LNCAP (cell line): Measurements from ENCODE around the gene SPA17.

Experiments used
- CTCF ChIP-seq: fragments of 450-650 bp; IDR thresholded peaks from 2 replicates; pipeline ENCODE4 v1.5.1; 2017; ENCODE audit warnings: mild to moderate bottlenecking

SPA17 gene

DNA sequence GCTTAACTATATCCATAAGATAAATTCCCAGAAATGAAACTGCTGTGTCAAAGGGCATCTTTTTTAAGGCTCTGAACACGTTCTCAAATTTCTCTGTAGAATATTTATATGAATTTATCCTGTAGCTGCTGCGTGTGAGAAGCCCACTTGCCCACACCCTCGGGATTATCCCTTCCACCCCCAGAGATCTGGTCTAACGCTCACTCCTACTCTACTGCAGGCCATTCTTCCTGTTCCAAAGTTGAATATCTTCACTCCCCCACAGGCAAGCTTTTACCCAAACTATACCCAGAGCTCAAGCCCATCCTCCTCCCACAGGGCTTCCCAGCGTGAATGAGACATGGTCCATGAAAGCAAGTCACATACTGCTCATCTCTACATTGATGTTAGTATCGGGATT, 25.1 kb upstream of the SPA17 start:
- no peak for TF ChIP-seq CTCF

DNA sequence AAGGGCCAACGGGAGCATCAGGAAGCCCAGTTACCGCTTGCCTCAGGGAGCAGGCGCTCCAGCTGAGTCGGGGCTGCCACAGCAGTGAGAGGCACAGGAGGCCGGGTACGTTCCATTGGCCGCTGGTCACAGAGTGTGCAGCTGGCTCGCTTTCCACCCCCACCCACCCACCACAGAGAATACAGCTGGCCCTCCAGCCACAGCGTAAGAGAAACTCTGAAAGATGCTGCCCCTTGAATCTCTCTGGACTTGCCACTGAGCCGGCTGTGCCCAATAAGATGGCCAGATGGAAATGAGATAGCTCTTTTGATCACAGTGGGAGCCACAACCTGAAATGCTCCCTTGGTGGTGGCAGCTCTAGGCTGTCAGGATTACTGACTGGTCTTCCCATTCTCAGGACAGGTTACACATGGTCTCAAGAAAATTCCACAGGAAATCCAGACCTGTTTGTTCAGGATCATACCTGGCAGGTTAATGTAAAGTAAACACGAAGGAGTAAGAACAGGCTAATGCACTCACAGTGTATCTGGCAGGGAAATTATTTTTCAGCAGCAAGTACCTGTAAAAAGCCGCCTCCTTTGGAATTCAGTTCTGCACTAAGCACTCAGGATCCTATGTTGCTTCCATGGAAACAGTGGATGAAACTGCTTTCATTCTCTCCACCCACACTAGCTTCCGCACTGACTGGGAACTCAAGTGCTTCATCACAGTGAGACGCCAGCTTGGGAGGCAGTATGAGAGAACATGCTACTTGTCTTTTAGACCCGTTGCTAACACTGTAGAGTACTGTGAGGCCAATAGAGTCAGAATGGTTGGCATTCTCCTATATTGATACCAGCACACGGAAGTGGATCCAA, 16.7 kb upstream of the SPA17 start:
- TF ChIP-seq CTCF, result no peak

- no peak for TF ChIP-seq CTCF
Observed at GRCh38 chr11:124657904-124658303, 15.8 kb upstream of the SPA17 start.

DNA sequence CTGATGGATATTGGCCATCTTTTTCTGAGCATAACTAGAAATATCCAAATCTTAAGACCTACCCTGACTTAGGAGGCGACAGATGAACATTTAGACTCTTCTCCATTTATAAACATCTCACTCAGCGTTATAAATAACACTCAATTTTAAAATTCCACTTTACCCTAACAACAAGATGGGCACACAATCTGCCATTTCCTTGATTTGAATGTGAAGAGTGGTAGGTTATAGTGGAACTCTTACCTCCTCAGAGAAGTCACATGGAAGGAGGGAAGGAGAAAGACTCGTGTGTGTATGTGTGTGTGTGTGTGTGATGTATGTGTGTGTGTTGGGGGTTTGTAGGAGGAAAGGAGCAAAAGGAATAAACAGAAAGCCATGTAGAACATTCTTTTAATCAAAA, 15.2 kb upstream of the SPA17 start:
- TF ChIP-seq CTCF, result no peak

GRCh38 chr11:124658986-124659385, 14.7 kb upstream of the SPA17 start:
- no peak for TF ChIP-seq CTCF

GRCh38 chr11:124661553-124661952, 12.2 kb upstream of the SPA17 start:
- TF ChIP-seq CTCF, result no peak

GRCh38 chr11:124662106-124662505, 11.6 kb upstream of the SPA17 start:
- TF ChIP-seq CTCF, result no peak
